Measurements from ENCODE around the gene OXER1.

DNA sequence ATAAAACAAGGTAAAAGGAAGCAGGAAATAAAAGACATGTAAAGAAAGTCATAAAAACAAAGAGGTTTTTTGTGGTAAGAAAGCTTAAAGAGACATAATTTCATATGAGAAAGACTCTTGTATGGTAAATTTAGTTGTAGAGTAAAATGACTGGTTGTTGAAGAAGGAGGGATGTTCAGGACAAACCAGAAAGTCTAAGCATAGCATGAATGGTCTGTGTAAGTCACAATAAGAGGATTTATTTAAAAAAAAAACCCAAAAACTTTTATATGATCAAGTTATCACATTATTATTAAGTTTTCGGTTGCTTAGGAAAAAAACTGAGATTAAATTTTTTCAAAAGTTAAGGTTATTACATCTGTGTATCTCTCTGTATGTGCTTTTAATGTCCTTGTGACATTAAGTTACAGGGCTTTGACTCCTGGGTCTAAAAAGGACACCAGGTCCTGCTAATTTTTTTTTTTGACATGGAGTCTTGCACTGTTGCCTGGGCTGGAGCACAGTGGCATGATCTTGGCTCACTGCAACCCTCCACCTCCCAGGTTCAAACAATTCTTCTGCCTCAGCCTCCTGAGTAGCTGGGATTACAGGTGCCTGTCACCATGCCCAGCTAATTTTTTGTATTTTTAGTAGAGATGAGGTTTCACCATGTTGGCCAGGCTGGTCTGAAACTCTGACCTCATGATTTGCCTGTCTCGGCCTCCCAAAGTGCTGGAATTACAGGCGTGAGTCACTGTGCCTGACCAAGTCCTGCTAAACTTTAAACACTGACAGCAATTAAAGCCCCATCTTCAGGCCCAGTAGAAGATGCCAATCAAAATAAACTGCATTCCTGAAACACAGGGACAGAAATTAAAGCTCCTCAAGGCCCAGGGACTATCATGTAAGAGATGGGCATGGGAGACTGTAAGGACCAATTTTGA is 14.2 kb upstream of the OXER1 start:
- TF ChIP-seq POLR2A (IDR thresholded peaks at IDR 0.05): no peak
- TF ChIP-seq, protein P1, sequence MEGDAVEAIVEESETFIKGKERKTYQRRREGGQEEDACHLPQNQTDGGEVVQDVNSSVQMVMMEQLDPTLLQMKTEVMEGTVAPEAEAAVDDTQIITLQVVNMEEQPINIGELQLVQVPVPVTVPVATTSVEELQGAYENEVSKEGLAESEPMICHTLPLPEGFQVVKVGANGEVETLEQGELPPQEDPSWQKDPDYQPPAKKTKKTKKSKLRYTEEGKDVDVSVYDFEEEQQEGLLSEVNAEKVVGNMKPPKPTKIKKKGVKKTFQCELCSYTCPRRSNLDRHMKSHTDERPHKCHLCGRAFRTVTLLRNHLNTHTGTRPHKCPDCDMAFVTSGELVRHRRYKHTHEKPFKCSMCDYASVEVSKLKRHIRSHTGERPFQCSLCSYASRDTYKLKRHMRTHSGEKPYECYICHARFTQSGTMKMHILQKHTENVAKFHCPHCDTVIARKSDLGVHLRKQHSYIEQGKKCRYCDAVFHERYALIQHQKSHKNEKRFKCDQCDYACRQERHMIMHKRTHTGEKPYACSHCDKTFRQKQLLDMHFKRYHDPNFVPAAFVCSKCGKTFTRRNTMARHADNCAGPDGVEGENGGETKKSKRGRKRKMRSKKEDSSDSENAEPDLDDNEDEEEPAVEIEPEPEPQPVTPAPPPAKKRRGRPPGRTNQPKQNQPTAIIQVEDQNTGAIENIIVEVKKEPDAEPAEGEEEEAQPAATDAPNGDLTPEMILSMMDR (IDR thresholded peaks at IDR 0.05): no peak
